SU-DHL-6 (cell line): ENCODE measurements around the gene ARID4A.

ENCODE experiments used
- H2AFZ ChIP-seq: fragments of 200-600 bp; sonication (generic); 2 replicates; pipeline ENCODE4 v1.6.1; 2014; ENCODE audit warnings: low read depth, mild to moderate bottlenecking, moderate library complexity, mixed read lengths, antibody characterized with exemption, low read length; ENCODE audit not compliant: severe bottlenecking
- H3F3A ChIP-seq: fragments of 200-600 bp; shearing (Covaris generic); 2 replicates; pipeline ENCODE4 v1.6.0; 2016; ENCODE audit warnings: antibody characterized with exemption, mild to moderate bottlenecking; ENCODE audit not compliant: insufficient read depth
- H3K27ac ChIP-seq: fragments of 200-600 bp; sonication (generic); 2 replicates; pipeline ENCODE4 v1.5.1; 2016; ENCODE audit warnings: low read depth, mild to moderate bottlenecking, low read length, moderate library complexity, mixed read lengths
- H3K27me3 ChIP-seq: fragments of 200-600 bp; sonication (generic), shearing (Covaris generic); 2 replicates; pipeline ENCODE4 v1.6.0; 2014; ENCODE audit warnings: mild to moderate bottlenecking, low read length
- H3K36me3 ChIP-seq: fragments of 200-600 bp; sonication (generic); 2 replicates; pipeline ENCODE4 v1.6.1; 2014; ENCODE audit warnings: mild to moderate bottlenecking, low read length, mixed read lengths
- H3K4me2 ChIP-seq: fragments of 300-600, 200-600 bp; shearing (Covaris generic), sonication (generic); 2 replicates; pipeline ENCODE4 v1.6.0; 2014; ENCODE audit warnings: low read length, low read depth, mild to moderate bottlenecking; ENCODE audit not compliant: poor library complexity, severe bottlenecking
- H3K4me3 ChIP-seq: fragments of 200-600 bp; sonication (generic); 2 replicates; pipeline ENCODE4 v1.5.1; 2014; ENCODE audit warnings: antibody characterized with exemption, low read length, mild to moderate bottlenecking, mixed read lengths; ENCODE audit not compliant: insufficient read depth, poor library complexity, severe bottlenecking
- H3K79me2 ChIP-seq: fragments of 200-600 bp; sonication (generic); 2 replicates; pipeline ENCODE4 v1.6.1; 2014; ENCODE audit warnings: mild to moderate bottlenecking, low read length, moderate library complexity; ENCODE audit not compliant: insufficient read depth
- H3K9ac ChIP-seq: fragments of 200-600 bp; sonication (generic); 2 replicates; pipeline ENCODE4 v1.7.0; 2014; ENCODE audit warnings: mild to moderate bottlenecking, low read length
- H3K9me2 ChIP-seq: fragments of 200-600 bp; sonication (generic); replicated peaks from 2 replicates; pipeline ENCODE4 v1.6.1; 2014; ENCODE audit warnings: low read length; ENCODE audit not compliant: insufficient read depth
- H3K9me3 ChIP-seq: fragments of 200-600 bp; sonication (generic); 2 replicates; pipeline ENCODE4 v1.6.1; 2014; ENCODE audit warnings: low read length, mixed read lengths; ENCODE audit not compliant: insufficient read depth
- H4K20me1 ChIP-seq: fragments of 200-600 bp; sonication (generic); 2 replicates; pipeline ENCODE4 v1.6.1; 2014; ENCODE audit warnings: low read depth, mild to moderate bottlenecking, antibody characterized with exemption, low read length, moderate library complexity, mixed read lengths
- CTCF ChIP-seq: fragments of 200-600 bp; sonication (generic); IDR thresholded peaks from one replicate; pipeline ENCODE4 v1.5.1; 2017; ENCODE audit warnings: antibody characterized with exemption, mild to moderate bottlenecking, low read length, moderate library complexity; ENCODE audit not compliant: insufficient read depth, poor library complexity, severe bottlenecking
- EZH2phosphoT487 ChIP-seq: fragments of 200-600 bp; sonication (generic), shearing (Covaris generic); conservative IDR thresholded peaks from 2 replicates; pipeline ENCODE4 v1.6.1; 2018; ENCODE audit warnings: mild to moderate bottlenecking, antibody characterized with exemption, low read length, moderate library complexity, mixed read lengths

The ARID4A gene

GRCh38 chr14:58287607-58288042 is 10.7 kb upstream of the ARID4A start:
- no peak overlapping the region for H2AFZ ChIP-seq
- peaks cover 96% of the 10 kb centered on the region for H3K79me2 ChIP-seq
- peaks cover 15% of the 10 kb centered on the region for H4K20me1 ChIP-seq
- no peak overlapping the region for H3K9ac ChIP-seq
- H3K4me2 ChIP-seq: no peak overlapping the region
- H3F3A ChIP-seq: peaks cover 4% of the 10 kb centered on the region; the same call in 1 of the 2 replicates
- H3K27ac ChIP-seq: no peak overlapping the region
- no peak for TF ChIP-seq EZH2phosphoT487
- no peak for TF ChIP-seq CTCF
- peaks cover 84% of the 10 kb centered on the region for H3K36me3 ChIP-seq
- H3K4me3 ChIP-seq: no peak overlapping the region
- H3K9me2 ChIP-seq: no peaks in the 10 kb centered on the region
- H3K9me3 ChIP-seq: no peaks in the 10 kb centered on the region
- H3K27me3 ChIP-seq: no peaks in the 10 kb centered on the region

- Histone ChIP-seq H3K27me3 (no peaks in the 10 kb centered on the region), H2AFZ (no peak overlapping the region), H3K79me2 (peaks cover 96% of the 10 kb centered on the region), H3K36me3 (peaks cover 82% of the 10 kb centered on the region), H4K20me1 (peaks cover 15% of the 10 kb centered on the region), H3K4me3 (no peak overlapping the region), H3K9me3 (no peaks in the 10 kb centered on the region), H3K4me2 (no peak overlapping the region), H3K9ac (no peak overlapping the region), H3K27ac (no peak overlapping the region), H3F3A (peaks cover 4% of the 10 kb centered on the region; the same call in 1 of the 2 replicates), H3K9me2 (no peaks in the 10 kb centered on the region)
- TF ChIP-seq EZH2phosphoT487: no peak
- TF ChIP-seq CTCF: no peak
Measured at GRCh38 chr14:58288106-58288792, 10.1 kb upstream of the ARID4A start.

- Histone ChIP-seq H3K4me2 (no peak overlapping the region), H4K20me1 (peaks cover 37% of the 10 kb centered on the region), H2AFZ (no peak overlapping the region), H3F3A (no peaks in the 10 kb centered on the region), H3K9me2 (no peaks in the 10 kb centered on the region), H3K9ac (no peak overlapping the region), H3K4me3 (no peak overlapping the region), H3K27ac (no peak overlapping the region), H3K79me2 (peaks cover 98% of the 10 kb centered on the region), H3K9me3 (no peaks in the 10 kb centered on the region), H3K36me3 (peaks cover 72% of the 10 kb centered on the region), H3K27me3 (no peaks in the 10 kb centered on the region)
- TF ChIP-seq EZH2phosphoT487 (no peak), CTCF (no peak)
Measured at GRCh38 chr14:58291646-58292045, 6.7 kb upstream of the ARID4A start.
